ENCODE data around the gene TBX4. TPM values are rescaled to one million over a fixed set of nuclear protein-coding genes. Genes with fewer than 3 reads are reported as not detected.
A peak's percentile ranks its signal among the peaks of the same experiment; 100 is the strongest.

The TBX4 gene
- total RNA-seq, 2 donors from 2014 or later, result not detected

- DNase-seq (no peak), ATAC-seq (no peak)
- intact Hi-C loops (cut with DNase I, micrococcal nuclease), result no loop called here
Observed at GRCh38 chr17:61474235-61474927, 22.2 kb downstream of the TBX4 start.

- DNase-seq (no peak), ATAC-seq (peak; percentile 79)
- intact Hi-C loops (cut with DNase I, micrococcal nuclease), result no loop called here
Observed at GRCh38 chr17:61474934-61475333, 22.7 kb downstream of the TBX4 start.

GRCh38 chr17:61475726-61476125 is 23.5 kb downstream of the TBX4 start:
- DNase-seq (no peak), ATAC-seq (no peak)
- intact Hi-C loops (cut with DNase I, micrococcal nuclease), result no loop called here

- ATAC-seq (no peak), DNase-seq (no peak)
- intact Hi-C loops (cut with DNase I, micrococcal nuclease), result no loop called here
Observed at GRCh38 chr17:61476476-61477203, 24.4 kb downstream of the TBX4 start.

DNA sequence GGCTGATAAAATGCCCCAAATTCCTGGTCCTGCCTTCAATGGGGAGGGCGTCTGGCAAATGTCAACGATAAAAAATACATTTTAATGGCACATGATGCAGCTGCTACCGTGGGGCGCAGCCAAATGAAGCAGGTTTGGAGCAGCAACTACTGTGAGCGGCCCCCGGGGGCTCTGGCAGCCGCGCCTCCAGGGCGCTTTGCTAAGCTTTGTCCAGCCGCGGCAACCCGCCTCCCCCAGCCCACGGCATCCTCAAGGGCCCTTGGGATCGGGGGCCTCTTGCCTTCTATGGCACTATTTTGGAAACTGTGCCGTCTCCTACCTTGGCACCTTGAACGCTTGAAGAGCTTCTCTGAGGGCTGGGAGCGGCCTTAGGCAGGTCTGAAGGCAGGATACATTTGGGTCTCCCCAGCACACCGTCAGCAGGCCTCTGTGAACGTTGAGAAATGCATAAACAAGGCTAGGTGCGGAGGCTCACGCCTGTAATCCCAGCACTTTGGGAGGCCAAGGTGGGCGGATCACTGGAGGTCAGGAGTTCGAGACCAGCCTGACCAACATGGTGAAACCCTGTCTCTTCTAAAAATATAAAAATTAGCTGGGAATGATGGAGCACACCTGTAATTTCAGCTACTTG is 25.1 kb downstream of the TBX4 start:
- intact Hi-C loops (cut with DNase I, micrococcal nuclease), result no loop called here
- ATAC-seq (no peak), DNase-seq (no peak)

- DNase-seq, result no peak
Observed at GRCh38 chr17:61478026-61478789, 26.0 kb downstream of the TBX4 start.

GRCh38 chr17:61478790-61479492 is 26.7 kb downstream of the TBX4 start:
- no peak for ATAC-seq
- DNase-seq, result no peak
- intact Hi-C loops (cut with DNase I, micrococcal nuclease), result no loop called here

More at GRCh38 chr17:61478026-61478789, 26.0 kb downstream of the TBX4 start:
- intact Hi-C loops (cut with DNase I, micrococcal nuclease), result no loop called here
- ATAC-seq, result no peak

- no peak for ATAC-seq
- no peak for DNase-seq
- intact Hi-C loops (cut with DNase I, micrococcal nuclease), result no loop called here
Observed at GRCh38 chr17:61479493-61480413, 27.5 kb downstream of the TBX4 start.

DNA sequence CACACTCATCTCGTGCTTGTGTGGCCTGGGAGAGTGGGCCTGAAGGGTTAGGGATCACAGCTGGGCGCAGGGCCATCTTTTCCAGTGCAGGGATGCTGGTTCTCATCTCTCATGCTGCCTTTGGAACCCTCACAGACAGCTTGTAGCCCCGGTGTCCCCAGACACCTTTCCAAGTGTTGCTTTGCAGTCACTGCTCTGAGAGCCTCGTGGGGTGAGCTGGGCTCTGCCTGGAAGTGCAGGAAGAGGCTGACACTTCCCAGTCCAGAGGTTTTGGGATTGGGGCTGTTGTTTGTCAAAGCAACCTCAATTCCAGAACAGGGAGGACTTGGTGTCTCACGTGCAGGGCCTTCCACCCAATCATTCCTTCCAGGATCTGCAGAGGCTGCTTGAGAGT is 28.2 kb downstream of the TBX4 start:
- intact Hi-C loops (cut with DNase I, micrococcal nuclease), result no loop called here
- no peak for DNase-seq

DNA sequence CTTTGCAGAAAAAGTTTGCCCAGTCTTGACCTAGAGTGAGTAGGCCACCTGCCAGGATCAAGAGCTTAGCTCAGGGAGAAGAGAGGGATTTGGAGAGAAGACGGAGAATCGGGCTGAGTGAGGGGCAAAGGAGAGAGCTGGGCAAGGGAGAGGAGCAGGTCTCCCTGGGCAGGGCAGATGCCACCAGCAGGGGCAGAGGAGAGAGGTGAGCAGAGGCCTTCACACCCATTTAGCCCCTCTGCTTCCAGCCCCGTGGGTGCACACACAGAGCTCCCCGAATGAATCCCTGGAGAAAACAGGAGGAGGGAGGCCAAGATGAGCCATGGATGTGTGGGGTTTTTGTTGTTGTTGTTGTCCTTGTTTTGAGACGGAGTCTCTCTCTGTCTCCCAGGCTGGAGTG is 29.2 kb downstream of the TBX4 start:
- intact Hi-C loops (cut with DNase I, micrococcal nuclease), result no loop called here
- ATAC-seq (no peak), DNase-seq (no peak)

More for the DNA sequence above, 28.2 kb downstream of the TBX4 start:
- ATAC-seq, result no peak

GRCh38 chr17:61482467-61482866 is 30.2 kb downstream of the TBX4 start:
- intact Hi-C loops (cut with DNase I, micrococcal nuclease), result no loop called here
- no peak for DNase-seq
- no peak for ATAC-seq

DNA sequence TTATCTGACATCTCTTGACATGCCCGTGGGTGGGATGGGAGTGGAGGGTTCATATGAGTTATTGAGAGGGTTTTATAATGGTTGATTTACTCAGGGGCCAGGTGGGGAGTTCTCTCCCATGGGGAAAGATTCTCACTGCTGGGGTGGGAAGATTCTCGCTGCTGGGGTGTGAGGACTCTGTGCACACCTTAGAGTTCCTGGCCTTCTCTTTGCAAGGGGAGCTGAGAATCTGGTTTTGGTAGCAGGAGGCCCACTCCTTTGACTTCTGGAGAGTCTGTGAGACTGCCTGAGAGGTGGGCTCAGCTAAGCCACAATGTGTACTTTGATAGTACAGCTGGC is 31.5 kb downstream of the TBX4 start:
- intact Hi-C loops (cut with DNase I, micrococcal nuclease), result no loop called here
- DNase-seq, result no peak
- ATAC-seq, result no peak

- ATAC-seq, result no peak
- DNase-seq, result no peak
- intact Hi-C loops (cut with DNase I, micrococcal nuclease), result no loop called here
Observed at GRCh38 chr17:61484174-61484573, 32.0 kb downstream of the TBX4 start.

DNA sequence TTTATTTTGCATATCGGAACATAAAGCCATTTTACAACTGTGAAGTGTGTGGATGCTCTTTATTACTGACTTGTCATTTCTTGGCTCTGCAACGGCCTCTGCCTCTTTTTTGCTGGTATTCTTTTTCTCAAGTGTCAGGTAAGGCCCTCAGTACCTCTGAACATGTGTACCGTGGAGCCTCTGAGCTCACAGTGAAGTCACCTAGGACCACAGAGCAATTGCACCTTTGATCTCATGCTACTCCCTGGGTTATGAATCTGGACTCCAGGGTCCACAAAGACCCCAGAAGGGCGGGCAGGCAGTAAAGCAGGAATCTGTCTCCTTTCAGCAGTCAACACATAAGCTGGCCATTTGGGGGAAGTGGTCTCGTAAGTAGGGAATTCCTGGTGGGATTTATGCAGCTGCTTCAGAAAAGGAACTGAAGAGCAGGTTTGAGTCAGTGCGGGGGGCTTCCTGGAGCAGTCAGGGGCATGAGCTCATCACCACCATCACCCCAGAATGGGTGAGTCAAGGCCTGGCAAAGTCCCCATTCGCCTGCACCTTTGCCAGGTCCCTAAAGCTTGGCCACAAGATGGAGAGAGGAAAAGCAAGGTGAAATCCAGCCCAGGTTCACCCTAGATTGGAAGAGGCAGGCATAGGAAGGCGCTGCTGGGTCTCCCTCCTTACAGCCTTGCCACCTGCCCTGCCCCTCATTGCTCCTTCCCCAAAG is 33.0 kb downstream of the TBX4 start:
- intact Hi-C loops (cut with DNase I, micrococcal nuclease), result no loop called here
- DNase-seq (no peak), ATAC-seq (no peak)

GRCh38 chr17:61486135-61487120 is 34.2 kb downstream of the TBX4 start:
- ATAC-seq (no peak), DNase-seq (no peak)
- intact Hi-C loops (cut with DNase I, micrococcal nuclease), result no loop called here

Data from left colon (tissue), 2 donors.